ENCODE data around the gene OSBPL5. TPM values are rescaled to one million over a fixed set of nuclear protein-coding genes. Genes with fewer than 3 reads are reported as not detected.

The OSBPL5 gene
- total and polyA plus RNA-seq, 2 of the 4 experiments (the other 2 are of a cell fraction), result 14.9 to 22.3 TPM

- Histone ChIP-seq H3K14ac (replicated peaks; ENCODE audit: low read depth, low read length) (no peak overlapping the region), H4K20me1 (ENCODE audit: insufficient read depth, low read length) (no peaks in the 10 kb centered on the region), H3K4me2 (ENCODE audit: low read depth, low read length) (no peak overlapping the region), H2BK20ac (ENCODE audit: low read depth, low read length) (no peak overlapping the region), H3K23ac (ENCODE audit: low read depth, low read length) (no peak overlapping the region), H4K5ac (ENCODE audit: low read depth, low read length) (no peak overlapping the region), H4K8ac (ENCODE audit: low read depth in 2 of 2, low read length in 2 of 2) (no peak overlapping the region), H3K9me1 (ENCODE audit: insufficient read depth, low read length) (no peaks in the 10 kb centered on the region), H3K27ac (ENCODE audit: insufficient read depth, low read length) (no peak overlapping the region), H2AK9ac (replicated peaks; ENCODE audit: low read depth, low read length, poor library complexity) (no peak overlapping the region), H2AFZ (replicated peaks; ENCODE audit: low read length, poor library complexity) (no peak overlapping the region), H3K4me3 (ENCODE audit: insufficient read depth, low read depth, low read length) (no peak overlapping the region), H3K9me3 (ENCODE audit: control insufficient read depth, insufficient read depth, low read length) (no peaks in the 10 kb centered on the region), H3K56ac (ENCODE audit: extremely low read depth, insufficient read depth, low read length) (no peak overlapping the region), H2BK5ac (ENCODE audit: low read depth, low read length, poor library complexity, severe bottlenecking) (no peak overlapping the region), H2BK15ac (ENCODE audit: low read depth, low read length) (no peak overlapping the region), H2BK120ac (ENCODE audit: low read depth, low read length) (no peak overlapping the region), H3K18ac (ENCODE audit: low read depth, low read length) (no peak overlapping the region), H3K36me3 (ENCODE audit: control insufficient read depth, insufficient read depth, low read length) (no peaks in the 10 kb centered on the region), H3K4ac (ENCODE audit: low read depth, low read length) (no peak overlapping the region), H3K27me3 (ENCODE audit: control insufficient read depth, insufficient read depth, low read length) (peaks cover 88% of the 10 kb centered on the region), H4K91ac (ENCODE audit: insufficient read depth, low read depth, low read length) (no peak overlapping the region), H2AK5ac (ENCODE audit: low read depth, low read length) (no peak overlapping the region), H3K79me1 (ENCODE audit: low read depth in 1 of 2, low read length in 2 of 2) (no peaks in the 10 kb centered on the region), H3K9ac (ENCODE audit: low read depth, low read length) (no peak overlapping the region), H3K4me1 (ENCODE audit: control insufficient read depth, insufficient read depth, low read length) (no peaks in the 10 kb centered on the region; the same call in 1 of the 2 replicates)
- ATAC-seq (ENCODE audit: low read depth) (no peak), DNase-seq (no peak)
- 76% methylated on average over 11 of the region's 15 CpGs; no CpG with 5 or more reads in 1 of the 2 experiments for WGBS, 2 experiments (ENCODE audit: extremely low coverage in 2 of 2, insufficient read length in 1 of 2)
- no peak for TF ChIP-seq MAZ (IDR thresholded peaks at IDR 0.05; ENCODE audit: borderline replicate concordance, low read depth, low read length)
- no peak for TF ChIP-seq SMC3 (IDR thresholded peaks at IDR 0.05; ENCODE audit: low read depth, low read length)
- no peak for TF ChIP-seq MXI1 (IDR thresholded peaks at IDR 0.05; ENCODE audit: borderline replicate concordance, low read depth, low read length)
- TF ChIP-seq MAFK (IDR thresholded peaks at IDR 0.05; ENCODE audit: low read depth, low read length), result no peak
- TF ChIP-seq FOS (IDR thresholded peaks at IDR 0.05; ENCODE audit: low read depth, low read length), result no peak
- no peak for TF ChIP-seq CHD1 (IDR thresholded peaks at IDR 0.05; ENCODE audit: low read depth, low read length)
- TF ChIP-seq, protein P1, sequence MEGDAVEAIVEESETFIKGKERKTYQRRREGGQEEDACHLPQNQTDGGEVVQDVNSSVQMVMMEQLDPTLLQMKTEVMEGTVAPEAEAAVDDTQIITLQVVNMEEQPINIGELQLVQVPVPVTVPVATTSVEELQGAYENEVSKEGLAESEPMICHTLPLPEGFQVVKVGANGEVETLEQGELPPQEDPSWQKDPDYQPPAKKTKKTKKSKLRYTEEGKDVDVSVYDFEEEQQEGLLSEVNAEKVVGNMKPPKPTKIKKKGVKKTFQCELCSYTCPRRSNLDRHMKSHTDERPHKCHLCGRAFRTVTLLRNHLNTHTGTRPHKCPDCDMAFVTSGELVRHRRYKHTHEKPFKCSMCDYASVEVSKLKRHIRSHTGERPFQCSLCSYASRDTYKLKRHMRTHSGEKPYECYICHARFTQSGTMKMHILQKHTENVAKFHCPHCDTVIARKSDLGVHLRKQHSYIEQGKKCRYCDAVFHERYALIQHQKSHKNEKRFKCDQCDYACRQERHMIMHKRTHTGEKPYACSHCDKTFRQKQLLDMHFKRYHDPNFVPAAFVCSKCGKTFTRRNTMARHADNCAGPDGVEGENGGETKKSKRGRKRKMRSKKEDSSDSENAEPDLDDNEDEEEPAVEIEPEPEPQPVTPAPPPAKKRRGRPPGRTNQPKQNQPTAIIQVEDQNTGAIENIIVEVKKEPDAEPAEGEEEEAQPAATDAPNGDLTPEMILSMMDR (conservative IDR thresholded peaks at IDR 0.05; ENCODE audit: low read depth, low read length), result no peak
- dilution Hi-C loops (cut with HindIII; ENCODE audit: low sequenced_read_pairs, unreplicated experiment) (no loop called here), intact Hi-C loops (cut with micrococcal nuclease) (no loop called here), in situ Hi-C loops (cut with MboI; ENCODE audit: low sequenced_read_pairs) (no loop called here)
- CTCF ChIA-PET, result no interaction called here
- POLR2A ChIA-PET (ENCODE audit: unreplicated experiment), result no interaction called here
- BruUV-seq (replicated peaks), result no TSS peak
These were observed 36.0 kb upstream of the OSBPL5 start for GRCh38 chr11:3201112-3201581.

All from IMR-90 (cell line).